Measurements from ENCODE around the gene TNPO1. TPM values are rescaled to one million over a fixed set of nuclear protein-coding genes. Genes with fewer than 3 reads are reported as not detected.

The TNPO1 gene
- total and polyA plus RNA-seq, 2 of the 8 experiments (the other 6 are each of a cell fraction or from before 2014, with no cell fraction given), result 38.5 to 211 TPM

GRCh38 chr5:72854419-72854818, 38.0 kb downstream of the TNPO1 start (continued):
- no peak for TF ChIP-seq CHD7 (IDR thresholded peaks at IDR 0.05; ENCODE audit: insufficient replicate concordance, low read length)
- TF ChIP-seq TBP (IDR thresholded peaks at IDR 0.05; ENCODE audit: low read depth, low read length), result no peak
- TF ChIP-seq EGR1 (IDR thresholded peaks at IDR 0.05; ENCODE audit: borderline replicate concordance, low read depth, low read length), result no peak
- TF ChIP-seq POU5F1 (IDR thresholded peaks at IDR 0.05; ENCODE audit: low read depth, low read length), result no peak
- no peak for TF ChIP-seq CEBPB (IDR thresholded peaks at IDR 0.05; ENCODE audit: low read depth, low read length)
- TF ChIP-seq CHD2 (IDR thresholded peaks at IDR 0.05; ENCODE audit: low read length), result no peak
- no peak for TF ChIP-seq KDM5A (IDR thresholded peaks at IDR 0.05; ENCODE audit: low read length)
- TF ChIP-seq ASH2L (IDR thresholded peaks at IDR 0.05; ENCODE audit: low read length), result no peak
- no peak for TF ChIP-seq TEAD4 (IDR thresholded peaks at IDR 0.05; ENCODE audit: low read depth, low read length)
- no peak for TF ChIP-seq GTF2F1 (IDR thresholded peaks at IDR 0.05; ENCODE audit: borderline replicate concordance, low read depth, low read length)

Data from H1 (cell line).